PFSK-1 (cell line): ENCODE data around the gene FGF14.

Source experiments
- FOXP2 ChIP-seq: optimal IDR thresholded peaks from 2 replicates; pipeline ENCODE3; 2011; ENCODE audit warnings: borderline replicate concordance, control low read depth, inconsistent platforms; ENCODE audit not compliant: insufficient read depth; ENCODE audit errors: extremely low read length, extremely low read depth
- POLR2AphosphoS5 ChIP-seq: IDR thresholded peaks from 2 replicates; pipeline ENCODE4 v1.6.1; 2012; ENCODE audit warnings: low read depth, mild to moderate bottlenecking, control low read depth, low read length, moderate library complexity
- SIN3A ChIP-seq: IDR thresholded peaks from 2 replicates; pipeline ENCODE4 v1.6.1; 2012; ENCODE audit warnings: mild to moderate bottlenecking, low read length, moderate library complexity, borderline replicate concordance; ENCODE audit not compliant: insufficient read depth
- TAF1 ChIP-seq: IDR thresholded peaks from 2 replicates; pipeline ENCODE4 v1.6.1; 2012; ENCODE audit warnings: low read length, control low read depth, borderline replicate concordance; ENCODE audit not compliant: insufficient read depth
- TF ChIP-seq, protein P1 (sequence below), 2 experiments: IDR thresholded peaks; 2 replicates each; pipeline versions ENCODE4 v1.6.1 to v1.8.0; 2011 to 2012; ENCODE audit warnings: low read depth in 2 of 2, low read length in 2 of 2, control low read depth in 1 of 2, inconsistent platforms in 1 of 2, mild to moderate bottlenecking in 1 of 2, moderate library complexity in 1 of 2; ENCODE audit not compliant: insufficient read depth in 1 of 2

FGF14 gene

DNA sequence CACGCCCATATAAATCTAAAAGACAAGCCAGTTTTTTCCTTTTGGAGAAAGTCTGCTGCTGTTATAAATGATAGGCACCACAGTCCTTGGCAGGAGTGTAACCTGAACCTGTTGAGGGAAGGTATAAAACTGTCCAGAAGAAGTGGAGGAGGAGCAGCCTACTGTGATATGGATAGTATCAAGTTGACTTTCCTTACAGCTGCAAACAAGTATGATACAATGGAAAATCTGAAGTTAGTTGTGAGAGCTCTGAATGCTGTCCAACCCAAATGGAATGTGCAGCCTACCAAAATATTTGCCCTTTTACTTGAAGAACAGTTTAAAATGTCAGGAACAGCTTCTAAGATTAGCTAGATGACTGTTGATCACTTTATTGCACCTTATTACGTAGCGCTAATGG is 399.6 kb downstream of the FGF14 start:
- TF ChIP-seq SIN3A = no peak
- TF ChIP-seq, protein P1, sequence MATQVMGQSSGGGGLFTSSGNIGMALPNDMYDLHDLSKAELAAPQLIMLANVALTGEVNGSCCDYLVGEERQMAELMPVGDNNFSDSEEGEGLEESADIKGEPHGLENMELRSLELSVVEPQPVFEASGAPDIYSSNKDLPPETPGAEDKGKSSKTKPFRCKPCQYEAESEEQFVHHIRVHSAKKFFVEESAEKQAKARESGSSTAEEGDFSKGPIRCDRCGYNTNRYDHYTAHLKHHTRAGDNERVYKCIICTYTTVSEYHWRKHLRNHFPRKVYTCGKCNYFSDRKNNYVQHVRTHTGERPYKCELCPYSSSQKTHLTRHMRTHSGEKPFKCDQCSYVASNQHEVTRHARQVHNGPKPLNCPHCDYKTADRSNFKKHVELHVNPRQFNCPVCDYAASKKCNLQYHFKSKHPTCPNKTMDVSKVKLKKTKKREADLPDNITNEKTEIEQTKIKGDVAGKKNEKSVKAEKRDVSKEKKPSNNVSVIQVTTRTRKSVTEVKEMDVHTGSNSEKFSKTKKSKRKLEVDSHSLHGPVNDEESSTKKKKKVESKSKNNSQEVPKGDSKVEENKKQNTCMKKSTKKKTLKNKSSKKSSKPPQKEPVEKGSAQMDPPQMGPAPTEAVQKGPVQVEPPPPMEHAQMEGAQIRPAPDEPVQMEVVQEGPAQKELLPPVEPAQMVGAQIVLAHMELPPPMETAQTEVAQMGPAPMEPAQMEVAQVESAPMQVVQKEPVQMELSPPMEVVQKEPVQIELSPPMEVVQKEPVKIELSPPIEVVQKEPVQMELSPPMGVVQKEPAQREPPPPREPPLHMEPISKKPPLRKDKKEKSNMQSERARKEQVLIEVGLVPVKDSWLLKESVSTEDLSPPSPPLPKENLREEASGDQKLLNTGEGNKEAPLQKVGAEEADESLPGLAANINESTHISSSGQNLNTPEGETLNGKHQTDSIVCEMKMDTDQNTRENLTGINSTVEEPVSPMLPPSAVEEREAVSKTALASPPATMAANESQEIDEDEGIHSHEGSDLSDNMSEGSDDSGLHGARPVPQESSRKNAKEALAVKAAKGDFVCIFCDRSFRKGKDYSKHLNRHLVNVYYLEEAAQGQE (IDR thresholded peaks at IDR 0.05; ENCODE audit: insufficient read depth in 1 of 2, low read depth in 2 of 2, low read length in 2 of 2) = no peak
- no peak for TF ChIP-seq POLR2AphosphoS5
- no peak for TF ChIP-seq FOXP2
- TF ChIP-seq TAF1 = no peak

DNA sequence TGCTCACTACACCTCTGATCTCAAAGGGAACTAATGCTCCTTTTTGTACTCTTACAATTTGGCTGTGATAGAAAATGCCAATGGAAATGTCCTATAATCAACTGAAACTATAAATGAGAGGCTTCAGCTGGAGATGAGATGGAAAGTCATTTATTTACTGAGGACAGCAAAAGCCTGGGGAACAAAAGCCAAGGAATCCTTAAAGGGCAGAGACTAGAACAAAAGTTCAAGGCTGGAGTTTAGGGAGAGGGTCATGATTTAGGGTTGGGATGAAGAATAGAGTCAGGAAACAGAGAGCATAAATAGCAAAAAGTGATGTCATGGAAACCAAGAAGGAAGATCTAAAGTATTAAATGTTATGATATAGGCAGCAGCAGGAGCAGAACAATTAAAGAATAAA is 401.1 kb downstream of the FGF14 start:
- TF ChIP-seq POLR2AphosphoS5 (no peak), SIN3A (no peak), TAF1 (no peak), FOXP2 (no peak)
- TF ChIP-seq, protein P1 (IDR thresholded peaks at IDR 0.05; ENCODE audit: insufficient read depth in 1 of 2, low read depth in 2 of 2, low read length in 2 of 2) = no peak

DNA sequence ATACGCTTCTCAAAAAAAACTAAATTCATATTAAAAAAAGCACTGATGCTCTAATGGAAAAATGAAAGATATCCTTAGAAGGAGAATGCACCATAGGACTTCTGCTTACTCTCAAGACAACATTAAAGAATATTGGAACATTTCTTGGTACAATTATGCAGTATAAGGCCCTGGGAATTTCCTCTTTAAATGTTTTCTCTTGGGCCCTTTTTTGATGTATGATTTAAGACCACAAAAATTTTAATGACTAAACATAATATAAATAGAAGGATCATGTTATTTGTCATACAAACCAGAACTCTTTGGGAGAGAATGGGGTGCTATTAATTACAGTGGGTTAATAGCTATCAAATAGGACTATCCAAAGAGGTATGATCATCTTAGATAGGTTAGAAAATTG is 403.7 kb downstream of the FGF14 start:
- TF ChIP-seq, protein P1 (IDR thresholded peaks at IDR 0.05; ENCODE audit: insufficient read depth in 1 of 2, low read depth in 2 of 2, low read length in 2 of 2) = no peak
- no peak for TF ChIP-seq TAF1
- TF ChIP-seq POLR2AphosphoS5 = no peak
- TF ChIP-seq SIN3A = no peak
- no peak for TF ChIP-seq FOXP2

DNA sequence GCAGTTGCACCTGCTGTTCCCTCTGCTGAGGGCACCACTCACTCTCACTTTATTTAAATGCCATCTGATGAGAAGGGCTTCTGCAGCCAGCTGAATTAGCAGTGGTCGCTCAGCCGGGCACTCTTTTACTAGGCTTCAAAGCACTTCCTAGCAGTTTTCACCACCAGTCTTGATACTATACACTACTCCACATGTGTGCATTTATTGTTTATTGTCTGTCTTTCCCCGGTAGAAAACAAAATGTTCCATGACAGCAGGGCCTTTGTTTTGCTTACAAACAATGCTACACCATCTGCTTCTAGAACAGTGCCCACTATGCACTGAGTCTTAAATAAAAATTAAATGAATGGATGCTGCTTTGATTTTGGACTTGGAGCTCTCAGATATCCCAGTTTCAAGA is 404.9 kb downstream of the FGF14 start:
- TF ChIP-seq FOXP2 (no peak), SIN3A (no peak), POLR2AphosphoS5 (no peak), TAF1 (no peak)
- TF ChIP-seq, protein P1 (IDR thresholded peaks at IDR 0.05; ENCODE audit: insufficient read depth in 1 of 2, low read depth in 2 of 2, low read length in 2 of 2) = no peak

DNA sequence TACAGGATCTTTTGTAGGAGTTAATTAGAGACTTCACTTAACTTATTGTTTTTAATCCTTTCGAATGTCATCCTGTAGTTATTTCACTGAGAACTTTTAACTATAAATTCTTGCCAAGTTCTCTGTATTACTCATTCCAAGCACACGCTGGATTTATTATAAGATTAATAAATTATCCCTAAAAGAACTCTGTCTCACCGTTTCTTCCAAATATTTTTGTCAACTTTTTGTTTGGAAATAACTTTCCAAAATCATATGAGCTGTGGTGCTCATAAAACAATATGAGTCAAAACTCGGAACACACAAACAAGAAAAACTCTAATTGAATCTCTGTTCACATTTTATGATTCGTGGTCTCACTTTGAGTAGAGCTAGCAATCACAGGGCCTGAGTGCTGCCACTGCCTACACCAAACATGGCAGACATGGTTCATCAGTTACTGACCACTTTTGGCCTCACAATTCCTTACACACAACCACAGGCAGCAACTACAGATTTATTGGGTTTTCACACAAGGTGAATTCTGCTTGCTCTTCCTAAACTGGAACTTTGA is 412.0 kb downstream of the FGF14 start:
- TF ChIP-seq POLR2AphosphoS5 = no peak

DNA sequence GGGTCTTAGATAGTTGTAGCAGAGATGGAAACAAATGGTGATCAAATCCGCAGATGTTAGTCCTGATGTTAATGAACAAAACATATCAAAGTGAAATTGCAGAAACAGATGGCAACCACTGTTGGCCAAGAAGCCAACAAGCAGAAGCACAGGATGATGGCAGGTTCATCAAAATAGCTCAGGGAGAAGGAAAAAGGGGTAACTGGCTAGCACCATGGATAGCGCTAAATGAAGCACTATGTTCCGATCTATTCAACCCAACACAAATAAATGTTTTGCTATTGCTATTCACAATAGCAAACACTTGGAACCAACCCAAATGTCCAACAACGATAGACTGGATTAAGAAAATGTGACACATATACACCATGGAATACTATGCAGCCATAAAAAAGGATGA is 413.7 kb downstream of the FGF14 start:
- TF ChIP-seq TAF1 (no peak), SIN3A (no peak), POLR2AphosphoS5 (no peak), FOXP2 (no peak)
- TF ChIP-seq, protein P1 (IDR thresholded peaks at IDR 0.05; ENCODE audit: insufficient read depth in 1 of 2, low read depth in 2 of 2, low read length in 2 of 2) = peak in 1 of 2 experiments; percentile 83; a peak in 2 of 4 replicates
